ENCODE data around the gene HACD4.

Gene HACD4, protein sequence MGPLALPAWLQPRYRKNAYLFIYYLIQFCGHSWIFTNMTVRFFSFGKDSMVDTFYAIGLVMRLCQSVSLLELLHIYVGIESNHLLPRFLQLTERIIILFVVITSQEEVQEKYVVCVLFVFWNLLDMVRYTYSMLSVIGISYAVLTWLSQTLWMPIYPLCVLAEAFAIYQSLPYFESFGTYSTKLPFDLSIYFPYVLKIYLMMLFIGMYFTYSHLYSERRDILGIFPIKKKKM

DNA sequence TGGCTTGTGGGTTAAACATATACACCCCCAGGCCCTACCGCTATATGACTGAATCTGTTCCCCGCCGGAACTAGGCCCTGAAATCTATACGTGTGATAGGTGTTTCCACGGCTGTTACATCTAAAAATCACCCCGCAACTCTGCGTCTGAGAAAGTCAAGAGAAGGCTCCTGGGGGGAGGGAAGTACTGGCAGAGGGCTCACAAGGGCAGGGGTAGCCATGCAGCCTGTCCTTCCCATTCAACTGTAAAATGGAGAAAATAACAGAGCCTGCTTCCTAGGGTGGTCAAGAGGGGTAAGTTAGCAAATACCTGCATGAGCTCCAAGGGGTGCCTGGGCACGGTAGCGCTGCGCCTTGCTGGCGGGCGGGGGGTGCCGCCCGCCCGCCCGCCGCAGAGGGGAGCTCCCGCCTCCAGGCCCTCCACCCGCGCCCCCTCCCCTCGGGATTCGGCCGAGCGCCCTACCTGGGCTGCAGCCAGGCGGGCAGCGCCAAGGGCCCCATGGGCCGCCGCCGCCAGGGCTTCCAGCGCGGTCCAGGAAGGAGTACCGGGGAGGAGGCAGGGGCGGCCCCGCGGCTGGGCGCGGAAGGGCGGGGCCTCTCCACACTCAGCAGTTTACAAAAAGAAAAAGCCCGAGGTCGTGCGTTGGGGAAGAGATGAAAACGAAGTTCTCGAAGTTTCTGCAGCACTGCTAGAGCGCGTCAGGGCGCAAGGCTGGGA is at the start of gene HACD4:
HACD4 (minus strand) TSS at position 550 of the 717 bp plus-strand sequence; CDS start at position 500, 50 bp downstream.
- no peaks in the 10 kb centered on the region for H3K4me1 ChIP-seq
- peak within 1 kb of the TSS; percentile 56 for H3K4me2 ChIP-seq (ENCODE audit: low read length)
- no peaks in the 10 kb centered on the region for H3K9me3 ChIP-seq (ENCODE audit: control insufficient read depth, low read length)

GRCh38 chr9:21080793-21081192 is 49.4 kb upstream of the HACD4 start:
- Histone ChIP-seq H3K79me2 (no peaks in the 10 kb centered on the region), H3K9ac (no peak overlapping the region), H2AFZ (no peak overlapping the region), H3K4me3 (ENCODE audit: low read depth, low read length) (no peak overlapping the region), H3K36me3 (ENCODE audit: control insufficient read depth, insufficient read depth, low read length) (no peaks in the 10 kb centered on the region), H3K27ac (no peak overlapping the region), H3K4me1 (no peaks in the 10 kb centered on the region), H3K27me3 (ENCODE audit: control insufficient read depth, insufficient read depth, low read length) (no peaks in the 10 kb centered on the region), H3K9me3 (ENCODE audit: control insufficient read depth, low read length) (no peaks in the 10 kb centered on the region), H3K4me2 (ENCODE audit: low read length) (no peak overlapping the region)
- TF ChIP-seq CTCF (IDR thresholded peaks at IDR 0.05), result no peak

More for the DNA sequence above, at the start of gene HACD4:
- H3K27me3 ChIP-seq (ENCODE audit: control insufficient read depth, insufficient read depth, low read length), result no peaks in the 10 kb centered on the region
- H3K79me2 ChIP-seq, result no peaks in the 10 kb centered on the region
- H3K36me3 ChIP-seq (ENCODE audit: control insufficient read depth, insufficient read depth, low read length), result no peaks in the 10 kb centered on the region
- H2AFZ ChIP-seq, result peak within 1 kb of the TSS; percentile 83
- peak within 1 kb of the TSS; percentile 67 for H3K27ac ChIP-seq
- no peak for TF ChIP-seq CTCF (IDR thresholded peaks at IDR 0.05)
- peak within 1 kb of the TSS; percentile 41 for H3K4me3 ChIP-seq (ENCODE audit: low read depth, low read length)
- no peak within 1 kb of the TSS for H3K9ac ChIP-seq

GRCh38 chr9:21078702-21079101 is 47.3 kb upstream of the HACD4 start:
- TF ChIP-seq CTCF (IDR thresholded peaks at IDR 0.05), result no peak
- Histone ChIP-seq H3K4me2 (ENCODE audit: low read length) (no peak overlapping the region), H3K4me3 (ENCODE audit: low read depth, low read length) (no peak overlapping the region), H3K27me3 (ENCODE audit: control insufficient read depth, insufficient read depth, low read length) (no peaks in the 10 kb centered on the region), H3K9ac (no peak overlapping the region), H3K27ac (no peak overlapping the region), H3K79me2 (no peaks in the 10 kb centered on the region), H3K4me1 (no peaks in the 10 kb centered on the region), H2AFZ (no peak overlapping the region), H3K36me3 (ENCODE audit: control insufficient read depth, insufficient read depth, low read length) (no peaks in the 10 kb centered on the region), H3K9me3 (ENCODE audit: control insufficient read depth, low read length) (no peaks in the 10 kb centered on the region)

DNA sequence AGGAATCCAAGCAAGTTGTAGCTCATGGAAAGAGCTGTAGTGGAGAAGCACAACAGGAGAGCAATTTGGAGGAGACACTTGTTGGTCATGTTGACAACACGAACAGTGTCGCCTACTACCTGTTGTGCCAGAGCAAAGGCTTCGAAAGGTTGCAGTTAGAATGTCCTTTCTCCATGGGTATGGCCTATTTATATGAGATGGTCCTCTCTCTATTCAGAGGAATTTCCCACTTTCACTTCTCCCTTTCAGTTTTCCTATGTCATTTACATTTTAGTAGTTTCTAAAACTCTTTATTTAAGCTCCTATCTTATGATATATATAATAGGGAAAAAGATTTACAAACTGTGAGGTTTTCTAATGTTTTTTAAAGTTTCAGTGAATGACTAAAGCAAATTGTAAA is 46.3 kb upstream of the HACD4 start, which contains the start of gene IFNB1:
IFNB1 (minus strand) TSS at position 162 of the 400 bp plus-strand sequence; CDS start at position 89, 73 bp downstream.
- H3K4me3 ChIP-seq (ENCODE audit: low read depth, low read length), result no peak within 1 kb of the TSS
- no peaks in the 10 kb centered on the region for H3K9me3 ChIP-seq (ENCODE audit: control insufficient read depth, low read length)
- no peaks in the 10 kb centered on the region for H3K4me1 ChIP-seq
- no peaks in the 10 kb centered on the region for H3K27me3 ChIP-seq (ENCODE audit: control insufficient read depth, insufficient read depth, low read length)
- no peaks in the 10 kb centered on the region for H3K36me3 ChIP-seq (ENCODE audit: control insufficient read depth, insufficient read depth, low read length)
- no peak within 1 kb of the TSS for H3K4me2 ChIP-seq (ENCODE audit: low read length)
- TF ChIP-seq CTCF (IDR thresholded peaks at IDR 0.05), result no peak
- no peaks in the 10 kb centered on the region for H3K79me2 ChIP-seq
- H3K27ac ChIP-seq, result no peak within 1 kb of the TSS
- no peak within 1 kb of the TSS for H2AFZ ChIP-seq
- H3K9ac ChIP-seq, result no peak within 1 kb of the TSS

All from parathyroid adenoma (tissue), 2 donors.